ENCODE results near the gene STX16. TPM values are rescaled to one million over a fixed set of nuclear protein-coding genes. Genes with fewer than 3 reads are reported as not detected.
"Not testable (repeated sequence)": the region's sequence is repeated elsewhere in the genome, so short reads cannot be mapped to it uniquely, and the experiment has no call there.

STX16 gene
- polyA plus RNA-seq, 1 experiment: 39.7 TPM

DNA sequence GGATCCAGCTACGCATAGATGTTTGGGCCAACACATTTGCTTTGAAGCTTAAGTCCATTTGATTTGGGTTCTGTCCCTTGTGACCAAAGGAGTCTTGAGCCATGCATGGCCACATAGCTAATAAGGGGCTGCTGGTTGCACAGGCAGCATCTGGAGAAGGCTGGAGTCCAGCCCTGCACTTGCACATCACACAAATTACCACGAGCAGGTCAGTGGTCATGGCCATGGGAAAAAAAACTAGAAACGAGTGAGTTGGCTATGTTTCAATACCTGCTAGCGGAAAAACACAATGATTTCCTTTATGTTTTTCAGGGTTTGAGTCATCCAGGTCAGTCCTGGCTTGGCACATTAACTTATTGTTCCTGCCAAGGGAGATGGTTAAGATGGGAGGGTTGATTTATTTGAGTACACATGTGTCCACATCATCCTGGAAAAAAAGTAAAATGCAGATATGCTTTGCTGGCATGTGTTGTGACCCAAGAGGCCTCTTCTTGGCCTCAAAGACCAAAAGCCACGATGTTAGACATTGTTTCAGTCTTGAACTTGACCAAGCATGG is 5.6 kb upstream of the STX16 start:
- no peaks in the 10 kb centered on the region for H3K36me3 ChIP-seq (ENCODE audit: control insufficient read depth, insufficient read depth, low read length)
- no peaks in the 10 kb centered on the region for H3K27me3 ChIP-seq (ENCODE audit: control insufficient read depth, insufficient read depth, low read length)
- no peak overlapping the region for H3K4me3 ChIP-seq (ENCODE audit: low read depth, low read length)
- DNase-seq (ENCODE audit: low read depth): no peak
- no peak for TF ChIP-seq CTCF (IDR thresholded peaks at IDR 0.05; ENCODE audit: insufficient read depth, low read depth, low read length)
- ChIA-PET POLR2A (no interaction called here), CTCF (interaction anchor here (0.9 kb wide), 1 partner anchor 165 kb away, joined by 3 read pairs; no protein-coding TSS in a partner anchor)

DNA sequence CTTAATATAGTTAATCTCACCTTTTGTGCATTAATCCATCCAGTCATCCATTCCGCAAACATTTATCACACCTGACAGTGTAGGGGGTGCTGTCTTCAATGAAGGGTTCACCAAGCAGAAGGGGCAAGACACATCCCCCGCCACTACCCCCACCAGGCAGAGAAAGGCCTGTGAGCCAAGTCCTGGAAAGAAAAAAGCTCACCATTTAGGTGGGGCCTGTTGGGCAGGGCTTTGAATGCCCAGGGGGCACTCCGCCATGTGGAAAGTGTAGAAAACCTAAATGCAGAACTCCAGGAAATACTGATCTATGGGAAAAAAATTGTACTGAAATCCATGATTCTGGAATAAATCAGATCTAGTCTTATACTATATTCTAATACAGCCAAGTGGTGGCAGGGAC is 4.8 kb upstream of the STX16 start:
- no peaks in the 10 kb centered on the region for H3K27me3 ChIP-seq (ENCODE audit: control insufficient read depth, insufficient read depth, low read length)
- no peak overlapping the region for H3K4me3 ChIP-seq (ENCODE audit: low read depth, low read length)
- ChIA-PET CTCF (no interaction called here), POLR2A (no interaction called here)
- H3K36me3 ChIP-seq (ENCODE audit: control insufficient read depth, insufficient read depth, low read length): no peaks in the 10 kb centered on the region
- DNase-seq (ENCODE audit: low read depth): no peak
- no peak for TF ChIP-seq CTCF (IDR thresholded peaks at IDR 0.05; ENCODE audit: insufficient read depth, low read depth, low read length)

GRCh38 chr20:58646703-58647102 is 4.4 kb upstream of the STX16 start:
- no peaks in the 10 kb centered on the region for H3K27me3 ChIP-seq (ENCODE audit: control insufficient read depth, insufficient read depth, low read length)
- DNase-seq (ENCODE audit: low read depth): no peak
- no peaks in the 10 kb centered on the region for H3K36me3 ChIP-seq (ENCODE audit: control insufficient read depth, insufficient read depth, low read length)
- no peak for TF ChIP-seq CTCF (IDR thresholded peaks at IDR 0.05; ENCODE audit: insufficient read depth, low read depth, low read length)
- ChIA-PET CTCF (interaction anchor here (1.3 to 1.8 kb wide), 3 partner anchors 16 to 198 kb away, joined by 3 to 7 read pairs (median 3); no protein-coding TSS in a partner anchor), POLR2A (no interaction called here)
- H3K4me3 ChIP-seq (ENCODE audit: low read depth, low read length): no peak overlapping the region

DNA sequence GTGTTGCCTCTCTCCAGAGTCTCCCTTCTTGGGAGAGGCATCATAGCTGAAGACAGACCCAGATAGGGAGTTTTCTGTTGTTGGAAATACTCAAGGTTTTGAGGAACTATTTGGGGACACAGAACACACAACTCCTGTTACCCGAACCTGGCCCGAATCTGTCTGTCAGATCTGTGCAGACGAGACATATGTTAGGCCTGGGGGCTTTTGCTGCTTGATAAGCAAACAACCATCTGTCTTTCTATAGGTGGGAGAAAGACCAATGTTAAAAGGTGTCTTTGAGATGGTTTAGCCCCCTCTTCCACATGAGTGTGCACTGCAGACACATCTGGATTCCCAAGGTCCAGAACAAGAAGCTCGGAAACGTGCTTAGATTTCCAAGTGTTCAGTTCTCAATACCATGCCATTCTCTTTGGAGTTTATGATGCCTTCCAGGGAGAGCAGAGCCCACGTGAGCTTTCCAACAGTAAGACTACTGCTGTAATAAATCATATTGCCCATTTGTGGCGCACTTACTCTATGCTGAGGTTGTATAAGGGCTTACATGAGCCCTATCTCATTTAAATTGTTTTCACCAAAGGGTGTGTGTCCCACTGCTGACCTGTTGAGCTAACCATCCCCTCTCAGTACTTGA is 3.8 kb upstream of the STX16 start:
- Histone ChIP-seq H3K36me3 (ENCODE audit: control insufficient read depth, insufficient read depth, low read length) (no peaks in the 10 kb centered on the region), H3K27me3 (ENCODE audit: control insufficient read depth, insufficient read depth, low read length) (no peaks in the 10 kb centered on the region), H3K4me3 (ENCODE audit: low read depth, low read length) (no peak overlapping the region)
- DNase-seq (ENCODE audit: low read depth): no peak
- POLR2A ChIA-PET: interaction anchor here (0.6 kb wide), 2 partner anchors 20 to 152 kb away, joined by 6 to 11 read pairs; no protein-coding TSS in a partner anchor
- TF ChIP-seq CTCF (IDR thresholded peaks at IDR 0.05; ENCODE audit: insufficient read depth, low read depth, low read length): no peak
- CTCF ChIA-PET: interaction anchor here (0.5 to 6.2 kb wide), 9 partner anchors 8 to 556 kb away, joined by 3 to 42 read pairs (median 4); no protein-coding TSS in a partner anchor

DNA sequence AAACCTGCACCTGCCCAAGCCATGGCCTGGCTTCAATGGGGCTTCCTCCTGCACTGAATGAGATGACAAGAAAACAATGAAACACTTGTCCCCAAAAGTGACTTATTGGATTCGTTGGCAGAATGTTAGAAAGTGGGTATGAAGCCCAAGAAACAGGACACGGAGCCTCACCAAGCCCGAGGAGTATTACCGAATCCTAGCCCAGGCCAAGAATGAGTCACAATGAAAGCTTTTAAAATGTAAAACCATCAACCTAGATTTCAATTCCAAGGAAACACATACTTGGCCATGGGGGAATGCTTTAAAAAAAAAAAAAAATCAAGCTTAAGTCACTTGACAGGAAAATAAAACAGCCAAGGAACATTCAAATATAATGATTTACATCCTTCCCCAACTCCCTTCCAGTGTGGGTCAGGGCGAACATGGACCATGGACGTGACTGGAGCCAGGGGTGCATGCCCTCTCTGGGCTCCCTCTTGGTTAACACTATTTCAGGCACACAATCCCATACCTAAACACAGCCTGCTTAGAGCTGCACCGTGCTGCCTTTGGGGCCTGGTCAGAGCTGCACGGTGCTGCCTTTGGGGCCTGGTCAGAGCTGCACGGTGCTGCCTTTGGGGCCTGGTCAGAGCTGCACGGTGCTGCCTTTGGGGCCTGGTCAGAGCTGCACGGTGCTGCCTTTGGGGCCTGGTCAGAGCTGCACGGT is 3.1 kb upstream of the STX16 start:
- Histone ChIP-seq H3K27me3 (ENCODE audit: control insufficient read depth, insufficient read depth, low read length) (no peaks in the 10 kb centered on the region), H3K36me3 (ENCODE audit: control insufficient read depth, insufficient read depth, low read length) (no peaks in the 10 kb centered on the region), H3K4me3 (ENCODE audit: low read depth, low read length) (no peak overlapping the region)
- CTCF ChIA-PET: interaction anchor here (0.6 to 6.2 kb wide), 10 partner anchors 9 to 556 kb away, joined by 3 to 42 read pairs (median 4); no protein-coding TSS in a partner anchor
- POLR2A ChIA-PET: interaction anchor here (0.6 kb wide), 2 partner anchors 19 to 153 kb away, joined by 6 to 11 read pairs; no protein-coding TSS in a partner anchor
- DNase-seq (ENCODE audit: low read depth): peak; percentile 64
- no peak for TF ChIP-seq CTCF (IDR thresholded peaks at IDR 0.05; ENCODE audit: insufficient read depth, low read depth, low read length)

GRCh38 chr20:58648502-58648825 is 2.6 kb upstream of the STX16 start:
- H3K4me3 ChIP-seq (ENCODE audit: low read depth, low read length); H3K36me3 ChIP-seq (ENCODE audit: control insufficient read depth, insufficient read depth, low read length); POLR2A ChIA-PET; H3K27me3 ChIP-seq (ENCODE audit: control insufficient read depth, insufficient read depth, low read length); DNase-seq (ENCODE audit: low read depth): not testable (repeated sequence)
- CTCF ChIA-PET: interaction anchor here (0.6 to 6.2 kb wide), 9 partner anchors 9 to 423 kb away, joined by 3 to 42 read pairs (median 4); no protein-coding TSS in a partner anchor

Data from BJ (cell line).